HG03565 (cell line): ENCODE measurements around the gene GPR132.

Source experiments
- ATAC-seq: cut with Tn5 transposase; IDR thresholded peaks from one replicate; pipeline ENCODE4 v1.9.1; 2021; ENCODE audit warnings: mild to moderate bottlenecking, moderate library complexity; ENCODE audit not compliant: unreplicated experiment

GPR132 gene

DNA sequence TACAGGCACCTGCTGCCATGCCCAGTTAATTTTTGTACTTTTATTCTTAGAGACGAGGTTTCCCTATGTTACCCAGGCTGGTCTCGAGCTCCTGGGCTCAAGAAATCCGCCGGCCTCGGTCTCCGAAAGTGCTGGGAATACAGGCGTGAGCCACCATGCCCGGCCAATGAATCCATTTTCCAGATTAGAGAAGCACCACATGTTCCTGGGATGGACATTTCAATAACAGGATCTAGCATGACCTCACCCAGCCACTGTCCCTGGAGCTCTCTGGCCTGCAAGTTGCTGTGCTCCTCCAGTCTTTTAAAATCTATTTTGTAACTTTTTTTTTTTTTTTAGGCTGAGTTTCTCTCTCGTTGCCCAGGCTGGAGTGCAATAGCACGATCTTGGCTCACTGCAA lies 2.2 kb downstream of the GPR132 start:
- ATAC-seq: no peak

DNA sequence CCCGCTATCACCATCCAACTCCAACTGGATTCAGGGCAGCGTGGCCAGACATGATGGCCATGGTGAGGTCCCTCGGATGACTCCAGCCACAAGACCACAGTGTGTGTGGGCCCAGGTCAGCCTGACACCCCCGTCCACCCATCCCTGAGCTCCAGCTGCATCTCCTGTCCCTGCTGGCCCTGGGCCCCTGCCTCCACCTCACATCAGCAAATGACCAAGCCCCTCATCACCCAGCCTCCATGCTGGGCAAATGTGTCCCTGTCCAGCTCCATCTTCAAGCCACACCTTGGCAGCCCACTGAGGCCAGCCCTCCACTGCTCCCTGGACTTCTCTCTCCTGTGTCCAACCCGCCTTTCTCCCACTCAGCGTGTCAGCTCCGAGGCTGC lies 3.2 kb downstream of the GPR132 start:
- ATAC-seq: no peak

DNA sequence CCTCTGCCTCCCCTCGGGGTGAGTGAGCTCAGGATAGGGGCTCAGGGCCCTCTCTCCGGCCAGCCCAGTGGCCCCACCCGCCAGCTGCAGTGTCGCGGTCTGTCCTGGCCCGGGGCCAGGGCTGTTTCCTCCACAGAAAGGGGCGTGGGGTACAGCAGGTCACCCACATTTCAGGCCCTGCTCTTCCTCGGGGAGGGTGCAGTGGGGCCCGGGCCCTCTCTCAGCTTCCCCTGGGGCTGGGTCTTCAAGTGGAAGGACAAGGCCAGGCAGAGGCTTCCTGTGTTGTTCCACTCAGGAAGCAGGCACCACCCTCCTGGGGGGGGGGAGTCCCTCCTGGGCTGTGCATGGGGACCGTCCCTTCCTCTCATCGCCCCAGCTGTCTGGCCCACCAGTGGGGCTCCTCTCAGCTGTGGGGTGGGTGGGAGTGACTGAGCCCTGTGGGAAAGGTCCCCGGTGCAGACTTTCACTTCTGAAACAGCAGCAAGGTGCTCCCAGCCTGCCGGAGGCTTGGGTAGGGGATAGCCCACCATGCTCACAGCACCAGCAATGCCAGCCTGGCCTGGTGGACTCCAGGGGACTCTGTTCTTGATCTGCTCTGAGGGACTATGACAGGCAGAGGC lies 3.7 kb downstream of the GPR132 start:
- ATAC-seq: no peak

DNA sequence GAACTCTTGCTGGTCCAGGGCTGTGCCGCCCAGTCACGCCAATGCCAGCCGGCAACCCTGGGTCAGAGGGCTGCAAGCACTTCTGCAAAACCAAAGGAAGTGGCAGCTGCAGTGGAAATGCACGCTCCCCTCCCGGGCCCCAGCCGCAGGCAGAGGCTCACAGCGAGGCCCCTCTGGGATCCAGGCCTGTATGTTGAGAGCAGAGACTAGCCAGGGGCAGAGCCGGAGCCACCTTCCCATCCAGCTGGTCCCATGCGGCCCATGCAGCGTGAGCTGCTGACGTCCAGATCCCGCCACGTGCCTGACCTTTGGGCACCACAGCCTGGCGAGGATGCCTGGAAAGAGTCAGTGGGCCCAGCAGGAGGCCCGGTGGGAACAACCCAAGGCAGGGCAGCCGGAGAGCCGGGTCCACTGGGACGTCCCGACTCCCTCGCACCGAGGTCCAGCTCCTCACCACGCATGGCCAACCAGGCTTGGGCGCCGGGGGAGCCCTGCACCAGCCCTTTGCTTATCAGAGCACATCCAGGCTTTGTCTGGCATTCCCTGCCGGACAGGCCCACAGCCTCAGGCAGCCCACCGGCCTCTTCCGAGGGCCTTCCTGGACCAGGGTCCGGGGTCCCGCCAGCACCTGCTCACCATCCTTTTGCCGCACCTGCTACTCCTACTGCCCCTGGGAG lies 4.3 kb downstream of the GPR132 start:
- no peak for ATAC-seq

DNA sequence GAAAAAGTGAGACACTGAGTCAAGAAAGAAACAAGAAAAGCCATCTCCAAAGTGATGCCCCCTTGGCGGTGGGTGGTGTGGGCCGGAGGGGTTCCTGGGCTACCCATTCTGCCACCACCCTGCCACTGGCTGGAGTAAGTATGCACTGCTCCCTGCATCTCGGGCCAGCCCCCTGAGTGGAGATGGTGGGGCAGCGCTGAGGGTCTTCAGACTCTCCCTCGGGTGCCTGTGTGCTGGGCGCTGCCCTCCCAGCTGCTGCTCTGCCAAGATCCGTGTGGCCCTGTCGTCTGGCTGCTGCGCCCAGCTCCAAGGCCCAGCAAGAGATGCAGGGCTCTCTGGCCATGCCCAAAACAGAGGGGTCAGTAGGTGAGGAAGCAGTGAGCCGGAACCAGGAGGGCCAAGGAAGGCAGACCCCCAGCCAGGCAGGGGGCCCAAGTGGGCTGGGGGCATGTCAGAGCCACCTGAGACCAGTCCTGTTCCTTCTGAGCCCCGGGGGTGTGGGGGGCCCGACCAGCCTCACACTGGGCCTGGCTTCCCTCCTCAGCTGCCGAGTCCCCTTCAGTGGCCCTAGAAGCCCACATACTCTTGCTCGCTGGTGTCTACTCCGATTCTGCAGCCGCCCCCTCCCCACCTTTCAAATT lies 5.2 kb downstream of the GPR132 start:
- no peak for ATAC-seq

DNA sequence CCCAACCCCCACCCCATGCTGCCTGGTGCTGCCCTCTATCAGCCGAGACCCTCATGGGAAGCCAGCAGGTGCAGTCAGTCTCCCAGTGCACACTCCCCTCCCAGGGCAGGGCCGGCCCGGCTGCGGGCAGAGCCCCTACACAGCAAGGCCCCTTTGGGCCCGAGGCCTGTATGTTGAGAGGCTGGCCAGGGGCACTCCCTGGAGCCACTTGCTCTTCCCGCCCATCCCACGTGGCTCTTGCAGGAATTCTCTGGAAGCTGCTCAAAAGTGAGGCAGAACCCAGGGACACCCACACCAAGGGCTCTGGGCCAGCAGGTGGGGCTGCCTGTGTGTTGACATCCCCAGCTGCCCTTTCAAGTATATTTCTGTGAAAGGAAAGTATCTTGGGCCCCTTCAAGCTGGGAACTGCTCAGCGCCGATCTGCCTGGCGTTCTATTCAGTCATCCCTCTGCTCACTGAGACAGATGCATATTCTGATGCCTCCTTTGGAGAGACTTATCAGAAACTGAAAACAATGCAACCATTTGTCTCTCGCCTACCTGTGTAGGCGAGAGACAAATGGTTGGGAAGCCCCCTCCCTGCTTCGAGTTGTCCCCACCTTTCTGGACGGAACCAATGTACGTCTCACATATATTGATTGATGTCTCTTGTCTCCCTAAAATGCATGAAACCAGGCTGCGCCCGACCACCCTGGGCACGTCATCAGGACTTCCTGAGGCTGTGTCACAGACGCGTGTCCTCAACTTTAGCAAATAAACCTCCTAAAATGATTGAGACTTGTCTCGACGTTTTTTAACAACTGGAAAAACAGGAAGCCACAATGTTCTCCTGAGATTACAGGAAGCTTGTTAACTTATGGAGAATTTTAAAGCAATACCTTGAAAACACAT lies 6.0 kb downstream of the GPR132 start:
- no peak for ATAC-seq

DNA sequence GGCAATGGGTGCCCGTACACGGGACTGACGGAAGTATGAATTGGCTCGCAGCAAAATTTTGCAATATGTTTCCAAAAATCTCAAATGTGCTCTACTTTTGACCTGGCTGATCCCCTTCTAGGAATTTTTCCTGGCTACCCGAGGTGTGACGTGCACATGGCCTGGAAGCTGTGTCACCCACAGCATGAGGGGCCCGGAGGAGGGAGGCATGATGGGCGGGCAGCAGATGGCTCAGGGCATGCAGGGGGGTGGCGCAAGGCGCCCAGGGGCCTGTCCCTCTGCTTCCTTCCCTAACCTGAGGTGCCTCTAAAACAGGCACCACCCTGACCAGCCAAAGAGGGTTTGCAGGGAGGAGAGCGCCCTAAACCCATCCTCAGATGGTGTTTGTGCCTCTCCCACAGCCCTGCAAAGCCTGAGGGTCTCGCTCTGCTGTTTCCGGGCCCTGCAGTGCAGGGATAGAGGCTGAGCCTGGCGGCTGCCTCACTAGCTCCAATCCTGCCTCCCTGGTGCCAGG lies 6.7 kb downstream of the GPR132 start:
- ATAC-seq: no peak

DNA sequence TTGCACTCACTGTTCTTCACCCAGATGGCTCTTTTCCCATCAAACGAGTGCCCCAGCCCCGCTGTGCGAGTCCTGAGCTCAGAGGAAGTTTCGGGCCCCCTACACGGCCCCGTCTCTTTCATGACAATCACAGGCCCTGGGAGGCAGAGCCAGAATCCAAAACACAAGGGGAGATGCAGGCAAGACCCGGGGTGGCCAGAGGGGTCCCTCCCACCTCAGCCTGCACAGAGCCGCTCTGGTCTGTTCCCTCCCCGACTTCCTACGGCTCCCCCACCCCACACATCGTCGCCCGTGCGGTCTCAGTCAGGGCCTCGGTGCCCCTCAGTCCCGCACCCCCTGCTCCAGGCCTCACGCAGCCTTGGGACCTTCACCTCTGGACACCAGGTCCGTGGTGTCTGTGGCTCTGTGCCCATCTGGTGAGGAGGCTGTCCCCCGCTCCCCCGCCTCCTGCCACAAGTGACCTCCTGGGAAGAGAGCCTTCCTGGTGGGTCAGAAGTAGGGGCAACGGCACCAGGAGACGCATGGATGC lies 8.9 kb downstream of the GPR132 start:
- no peak for ATAC-seq

DNA sequence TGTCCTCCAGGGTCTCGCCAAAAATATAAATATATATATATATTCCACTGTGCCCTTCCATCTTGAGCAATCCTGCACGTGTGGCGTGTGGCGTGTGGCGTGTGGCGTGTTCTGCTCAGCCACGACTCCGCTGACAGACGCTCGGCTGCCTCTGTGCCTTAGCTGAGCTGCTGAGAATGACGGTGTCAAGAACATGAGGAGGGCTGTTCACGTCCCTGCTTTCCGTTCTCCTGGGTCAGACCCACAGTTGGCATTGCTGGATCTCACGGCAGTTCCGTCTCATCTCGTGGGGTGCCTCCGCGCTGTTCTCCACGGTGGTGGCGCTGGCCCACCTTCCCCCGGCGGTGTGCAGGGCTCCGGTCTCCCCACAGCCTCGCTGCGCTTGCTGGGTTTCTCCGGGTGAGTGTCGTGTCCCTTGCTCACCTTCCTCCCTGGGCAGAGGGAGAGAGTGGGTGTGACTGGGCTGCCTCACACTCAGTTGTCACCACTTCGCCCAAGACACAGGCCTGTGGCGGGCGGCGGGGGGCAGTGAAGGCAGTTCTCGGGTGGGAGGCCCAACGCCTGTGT lies 9.4 kb downstream of the GPR132 start:
- no peak for ATAC-seq

DNA sequence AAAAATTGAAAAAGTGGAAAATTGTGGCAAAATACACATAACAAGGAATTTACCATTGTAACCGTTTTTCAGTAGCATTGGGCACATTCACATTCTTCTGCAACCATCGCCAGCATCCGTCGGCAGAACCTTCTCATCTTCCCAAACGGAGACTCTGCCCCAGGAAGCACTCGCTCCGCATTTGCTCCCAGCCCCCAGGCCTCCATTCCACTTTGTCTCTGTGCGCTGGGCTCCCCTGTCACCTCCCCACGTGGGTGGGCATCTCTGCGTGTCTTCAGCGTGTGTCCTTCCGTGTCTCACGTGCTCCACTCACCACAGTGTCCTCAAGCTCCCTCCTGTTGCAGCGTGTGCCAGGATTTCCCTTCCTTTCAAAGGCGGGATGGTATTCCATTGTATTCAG lies 9.9 kb downstream of the GPR132 start:
- ATAC-seq: no peak

DNA sequence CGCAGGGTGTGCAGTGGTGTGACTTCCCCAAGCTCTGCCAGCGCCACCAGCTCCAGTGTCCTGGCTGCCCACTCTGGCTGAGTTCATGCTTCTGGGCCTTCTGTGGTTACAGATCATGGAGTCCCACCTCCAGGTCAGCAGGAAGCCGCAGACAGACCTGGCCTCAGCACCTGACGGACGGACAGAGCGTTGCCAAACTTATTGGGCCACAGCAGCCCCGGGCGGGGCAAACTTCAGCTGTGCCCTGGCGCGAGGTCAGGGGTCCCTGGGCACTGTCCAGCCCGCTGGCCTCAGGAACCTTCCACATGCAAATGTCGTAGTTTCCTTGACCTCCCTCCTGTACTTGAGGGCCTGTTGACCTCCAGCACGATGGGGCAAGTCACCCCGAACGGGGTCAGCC lies 11.2 kb downstream of the GPR132 start:
- ATAC-seq: no peak

DNA sequence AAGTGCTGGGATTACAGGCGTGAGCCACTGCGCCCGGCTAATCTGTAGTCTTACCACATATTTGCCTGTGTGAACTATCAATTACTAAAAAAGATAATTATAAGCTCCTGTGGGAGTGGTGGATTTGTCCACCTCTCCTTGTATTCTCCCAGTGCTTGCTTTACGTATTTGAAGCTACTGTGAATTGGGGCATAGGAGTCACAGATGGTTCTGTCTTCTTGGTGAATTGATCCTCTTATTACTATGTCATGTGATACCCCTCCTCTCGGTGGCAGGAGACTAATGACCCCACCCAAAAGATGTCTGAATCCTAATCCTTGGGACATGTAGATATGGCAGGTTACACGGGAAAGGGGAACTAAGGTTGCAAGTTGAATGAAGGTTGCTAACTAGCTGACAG lies 11.8 kb downstream of the GPR132 start:
- no peak for ATAC-seq

DNA sequence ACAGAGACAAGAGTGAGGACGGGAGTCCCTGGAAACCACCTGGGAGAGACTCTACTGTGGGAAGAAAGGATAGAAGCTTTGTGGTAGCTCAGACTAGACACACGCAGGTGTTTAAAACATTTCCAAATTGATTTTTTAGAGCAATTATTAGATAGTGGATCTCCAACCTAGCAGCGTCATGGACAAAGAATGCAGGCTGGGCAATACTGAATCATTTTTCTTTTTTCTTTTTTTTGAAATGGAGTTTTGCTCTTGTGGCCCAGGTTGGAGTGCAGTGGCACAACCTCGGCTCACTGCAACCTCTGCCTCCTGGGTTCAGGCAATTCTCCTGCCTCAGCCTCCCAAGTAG lies 13.1 kb downstream of the GPR132 start:
- ATAC-seq: no peak

DNA sequence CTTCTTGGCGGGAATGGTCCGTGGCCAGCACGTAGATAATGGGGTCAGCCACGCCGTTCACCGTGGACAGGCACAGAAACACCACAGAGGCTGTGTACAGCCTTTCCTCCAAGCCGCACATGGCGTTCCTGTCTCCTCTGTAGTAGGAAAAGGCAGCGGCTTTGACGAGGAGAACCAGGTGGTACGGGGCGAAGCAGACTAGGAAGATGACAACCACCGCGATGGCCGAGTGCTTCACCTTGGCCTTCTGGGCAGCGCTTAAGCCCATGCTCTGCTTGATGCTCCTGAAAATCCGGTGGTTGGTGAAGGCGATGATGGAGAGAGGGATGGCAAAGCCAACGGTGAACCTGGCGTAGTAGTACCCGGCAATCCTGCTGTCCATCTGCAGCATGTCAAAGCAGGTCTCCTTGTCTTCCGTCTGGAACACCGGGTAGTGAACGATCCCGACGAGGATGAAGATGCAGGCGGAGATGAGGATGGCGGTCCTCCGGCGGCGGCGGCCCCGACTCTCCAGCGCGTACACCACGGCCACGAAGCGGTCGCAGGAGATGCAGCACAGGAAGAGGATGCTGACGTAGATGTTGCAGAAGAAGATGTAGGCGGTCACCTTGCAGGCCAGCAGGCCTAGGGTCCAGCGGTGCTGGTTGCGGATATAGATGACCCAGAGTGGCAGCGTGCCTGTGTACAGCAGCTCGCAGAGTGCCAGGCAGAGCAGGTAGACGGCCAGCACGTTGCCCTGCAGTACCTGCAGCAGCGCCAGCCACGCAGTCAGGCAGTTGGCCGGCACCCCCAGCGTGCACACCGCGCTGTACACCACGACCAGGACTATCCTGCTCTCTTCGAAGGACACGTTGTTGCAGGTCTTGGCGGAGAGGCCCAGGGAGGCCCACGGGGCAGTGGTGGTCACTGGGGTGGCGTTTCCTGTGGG lies 13.8 kb downstream of the GPR132 start:
- no peak for ATAC-seq

DNA sequence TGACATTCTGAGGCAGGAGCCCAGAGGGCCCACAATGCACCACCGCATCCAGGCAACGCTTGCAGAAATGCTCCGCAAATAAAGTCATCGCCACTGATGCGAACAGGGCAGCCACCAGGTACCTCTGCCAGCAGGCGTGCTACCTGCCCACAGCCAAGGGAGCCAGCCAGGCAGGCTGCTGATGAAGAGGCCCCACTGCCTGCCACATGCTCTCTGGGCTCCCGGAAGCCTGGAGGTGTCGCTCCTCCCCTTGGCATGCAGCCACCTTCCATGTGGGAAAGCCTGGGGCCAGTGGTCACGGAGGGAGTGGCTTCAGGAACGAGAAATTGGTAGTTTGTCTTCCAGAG lies 14.7 kb downstream of the GPR132 start:
- ATAC-seq: no peak

DNA sequence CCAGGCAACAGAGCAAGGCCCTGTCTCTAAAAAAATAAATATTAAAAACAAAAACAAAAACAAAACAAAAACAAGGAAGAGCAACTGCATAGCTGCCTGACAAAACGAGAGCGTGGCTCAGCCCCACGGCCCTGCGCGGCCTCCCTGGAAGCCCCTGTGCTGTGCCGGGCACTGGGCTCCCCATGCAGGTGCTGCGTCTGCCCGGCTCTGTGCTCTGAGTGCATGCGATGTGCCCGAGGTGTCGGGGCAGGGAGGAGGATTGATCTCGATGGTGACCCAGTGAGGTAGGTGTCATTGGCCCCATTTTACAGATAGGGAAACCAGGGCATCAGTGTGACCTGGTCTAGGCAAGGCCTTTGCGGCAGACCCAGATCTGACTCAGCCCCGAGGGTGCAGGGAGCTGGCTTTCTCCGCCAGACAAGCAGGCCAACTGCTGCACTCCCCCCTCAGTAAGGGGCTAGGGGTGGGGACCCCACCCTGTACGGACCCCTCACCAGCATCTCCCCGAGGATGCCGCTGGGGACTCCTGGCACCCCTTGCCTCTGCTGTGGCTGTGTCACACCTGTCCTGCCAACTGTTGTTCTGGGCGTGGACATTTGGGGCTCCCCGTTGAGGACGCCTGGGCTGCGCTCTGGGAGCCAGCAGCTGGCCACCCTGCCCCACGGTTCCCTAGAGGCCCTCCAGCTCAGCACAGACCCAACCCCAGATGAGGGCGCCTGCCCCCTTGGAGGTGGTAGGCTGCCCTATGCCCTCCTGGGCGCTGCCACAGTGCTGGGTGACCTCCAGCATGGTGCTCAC lies 15.3 kb downstream of the GPR132 start:
- no peak for ATAC-seq

DNA sequence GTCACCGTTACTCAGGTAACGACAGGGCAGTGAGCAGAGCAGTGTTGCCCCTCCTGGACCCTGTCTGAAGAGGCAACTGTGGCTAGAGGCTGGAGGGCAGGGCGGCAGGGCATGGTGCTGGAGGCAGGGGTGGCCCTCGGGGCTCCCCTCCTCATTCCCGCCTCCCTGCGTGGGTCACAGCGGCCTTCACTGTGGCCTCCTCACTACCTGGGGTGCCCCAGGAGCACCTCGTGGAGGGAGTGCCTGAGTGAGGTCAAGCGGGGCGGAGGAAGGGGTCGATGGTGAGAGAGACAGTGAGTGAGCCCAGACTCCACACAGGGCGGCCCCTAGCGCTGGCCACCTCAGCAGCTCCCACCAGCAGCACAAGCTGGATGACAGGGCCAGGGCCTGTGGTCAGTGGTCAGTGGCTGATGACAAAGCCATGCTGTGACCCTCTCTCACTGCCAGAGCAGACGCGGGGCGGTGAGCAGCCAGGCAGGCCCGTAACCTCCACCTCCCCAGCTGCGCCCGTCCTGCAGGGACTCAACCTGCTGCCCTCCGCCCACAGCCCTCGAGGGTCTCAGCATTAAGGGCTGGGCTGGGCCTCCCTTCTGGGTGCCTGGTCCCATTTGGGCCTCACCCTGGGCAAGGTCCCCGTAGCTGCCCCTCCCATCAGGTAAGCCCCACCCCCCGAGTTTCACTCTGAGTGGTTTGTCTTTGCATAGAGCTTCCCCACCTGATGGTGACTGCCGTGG lies 17.8 kb downstream of the GPR132 start:
- no peak for ATAC-seq

DNA sequence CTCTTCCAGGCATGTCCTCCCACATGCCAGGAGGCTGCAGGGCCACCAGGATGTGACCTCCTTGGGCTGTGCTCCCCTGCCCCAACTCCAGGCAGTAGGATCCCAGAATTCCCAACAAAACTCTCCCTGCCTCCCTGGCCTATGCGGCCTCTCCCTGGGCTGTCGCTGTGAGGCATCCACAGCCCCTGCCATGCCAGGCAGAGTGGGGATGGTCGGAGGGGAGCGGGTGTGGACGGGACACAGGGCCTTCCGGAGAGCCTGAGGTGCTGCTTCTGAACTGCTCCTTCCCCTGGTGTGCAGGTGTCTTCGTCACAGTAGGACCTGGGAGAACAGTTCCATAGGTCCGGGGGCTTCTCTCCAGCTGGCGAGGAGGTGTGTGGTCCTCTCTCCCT lies 18.3 kb downstream of the GPR132 start:
- ATAC-seq: no peak
